GM18909 (cell line): Measurements from ENCODE around the gene HSPB6.
"Not testable (repeated sequence)": the region's sequence is repeated elsewhere in the genome, so short reads cannot be mapped to it uniquely, and the experiment has no call there.

Experiments used
- ATAC-seq: cut with Tn5 transposase; IDR thresholded peaks from one replicate; pipeline ENCODE4 v1.9.1; 2021; ENCODE audit warnings: mild to moderate bottlenecking; ENCODE audit not compliant: unreplicated experiment, poor library complexity

Gene HSPB6

GRCh38 chr19:35756377-35757230 is at the start of gene HSPB6:
Gene HSPB6, minus strand, starts transcription at chr19:35757029. Its CDS starts 21 bp downstream, at chr19:35757008.
- ATAC-seq: no peak

DNA sequence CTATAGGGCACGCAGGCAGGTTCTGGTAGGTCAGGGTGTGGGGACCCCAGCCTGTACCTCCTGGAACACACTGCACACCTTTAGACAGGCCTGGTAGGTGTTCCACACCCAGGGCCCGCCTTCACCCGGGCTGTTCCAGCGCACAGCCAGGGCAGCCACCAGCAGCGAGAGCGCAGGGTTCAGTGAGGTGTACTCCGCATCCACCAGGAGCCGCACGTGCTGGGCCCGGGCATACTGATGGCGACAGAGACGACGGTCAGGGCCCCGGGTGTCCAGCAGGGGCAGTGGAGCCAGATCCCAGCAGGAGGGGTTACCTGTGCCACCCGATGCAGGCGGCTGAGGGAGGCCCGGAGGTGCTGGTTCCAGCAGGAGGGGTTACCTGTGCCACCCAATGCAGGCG is 49.8 kb upstream of the HSPB6 start:
- no peak for ATAC-seq

DNA sequence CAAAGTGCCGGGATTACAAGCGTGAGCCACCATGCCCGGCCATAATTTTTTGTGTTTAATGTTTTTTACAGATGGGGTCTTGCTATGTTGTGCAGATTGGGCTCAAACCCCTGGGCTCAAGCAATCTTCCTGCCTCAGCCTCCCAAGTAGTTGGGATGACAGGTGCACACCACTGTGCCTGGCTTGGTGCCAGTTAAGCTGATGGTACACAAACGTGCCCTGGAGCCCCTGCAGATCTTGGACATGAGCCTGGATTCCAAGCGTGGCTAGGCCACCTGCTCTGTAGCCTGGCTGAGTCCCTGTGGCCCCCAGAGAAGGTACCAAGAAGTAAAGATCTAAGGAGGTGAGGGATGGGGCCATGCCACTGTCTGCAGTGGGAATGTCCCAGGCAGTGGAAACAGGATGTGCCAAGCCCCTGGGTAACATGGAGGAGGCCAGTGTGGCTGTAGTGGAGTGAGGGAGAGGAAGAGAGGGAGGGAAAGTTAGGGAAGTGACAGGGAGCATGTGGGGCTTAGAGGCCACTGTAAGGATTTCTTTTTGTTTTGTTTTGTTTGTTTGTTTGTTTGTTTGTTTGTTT is 48.8 kb upstream of the HSPB6 start:
- no peak for ATAC-seq

DNA sequence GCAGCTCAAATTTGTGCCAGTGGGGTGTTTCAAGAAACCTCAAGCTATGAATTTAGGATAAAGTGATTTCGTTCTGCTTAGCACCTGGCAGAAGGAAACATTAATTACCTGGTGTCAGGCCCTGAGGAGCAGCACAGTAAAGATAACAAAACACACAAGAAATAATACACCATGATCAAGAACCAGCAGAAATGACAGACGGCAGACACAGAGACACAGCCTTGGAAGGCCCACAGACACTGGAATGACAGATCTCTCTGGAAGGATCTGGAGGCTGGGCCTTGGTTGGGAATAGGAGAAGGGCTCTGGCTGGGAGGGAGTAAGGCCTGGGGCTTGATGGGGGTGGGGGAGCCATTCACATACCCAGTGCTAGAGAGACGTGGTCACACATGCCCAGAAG is 45.0 kb upstream of the HSPB6 start:
- no peak for ATAC-seq

DNA sequence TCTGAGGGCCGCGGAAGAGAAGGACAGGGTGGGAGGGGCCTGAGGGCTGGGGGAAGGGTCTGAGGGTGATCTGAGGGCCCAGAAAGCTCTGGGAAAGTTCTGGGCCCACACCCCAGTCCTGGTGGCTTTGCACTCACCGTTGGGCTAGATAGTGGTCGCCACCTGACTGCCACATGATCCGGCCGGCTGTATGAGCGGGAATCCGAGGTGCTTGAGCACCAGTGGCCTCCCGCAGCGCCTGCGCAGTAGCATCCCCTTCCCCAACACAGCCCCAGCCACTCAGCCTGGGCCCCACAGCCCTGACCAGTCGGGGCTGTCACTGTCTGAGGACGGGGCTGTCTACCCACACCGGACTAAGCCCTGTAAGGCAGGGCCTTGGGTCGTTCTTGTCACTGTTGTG is 40.8 kb upstream of the HSPB6 start:
- ATAC-seq: no peak

DNA sequence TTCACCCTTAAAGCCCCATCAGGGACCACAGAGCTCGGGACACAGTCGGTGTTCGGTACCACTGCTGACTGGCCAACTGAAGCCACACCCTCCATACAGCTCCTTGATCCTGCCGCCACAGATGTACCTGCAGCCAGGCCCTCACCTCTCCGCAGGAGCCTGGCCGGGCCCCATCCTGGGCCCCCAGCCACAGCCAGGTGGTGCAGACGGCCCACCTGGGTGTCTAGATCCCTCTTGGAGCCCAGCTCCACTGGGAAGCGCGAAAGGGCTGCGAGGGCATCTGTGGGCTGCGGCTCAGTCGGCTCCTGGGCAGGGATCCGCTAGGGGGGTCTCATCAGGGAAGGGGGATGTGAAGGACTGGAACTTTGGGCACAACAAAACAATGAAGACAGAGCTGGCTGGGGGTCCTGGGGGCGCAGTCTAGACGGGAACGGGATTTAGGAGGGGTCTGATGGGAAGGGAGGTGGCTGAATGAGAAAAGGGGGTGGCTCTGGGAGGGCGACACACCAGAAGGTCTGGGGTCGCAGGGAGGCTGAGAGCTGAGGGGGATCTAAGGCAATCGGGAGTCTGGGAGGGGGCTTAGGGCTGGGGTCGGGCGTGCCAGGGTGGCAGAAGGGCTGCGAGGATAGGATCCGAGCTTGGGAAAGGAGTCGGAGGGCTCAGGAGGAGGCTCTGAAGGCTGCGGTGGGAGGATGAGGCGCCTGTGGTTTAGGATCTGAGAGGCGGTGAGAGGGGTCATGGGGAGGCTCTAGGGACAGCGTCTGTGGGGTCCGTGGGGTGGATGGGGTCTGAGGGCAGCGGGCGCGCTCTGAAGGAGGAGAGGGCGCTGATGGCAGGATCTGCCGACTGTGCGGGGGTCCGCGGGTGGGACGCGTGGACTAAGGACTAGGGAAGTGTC is 40.1 kb upstream of the HSPB6 start:
- no peak for ATAC-seq

GRCh38 chr19:35795564-35795963 is 38.7 kb upstream of the HSPB6 start:
- ATAC-seq: not testable (repeated sequence)

DNA sequence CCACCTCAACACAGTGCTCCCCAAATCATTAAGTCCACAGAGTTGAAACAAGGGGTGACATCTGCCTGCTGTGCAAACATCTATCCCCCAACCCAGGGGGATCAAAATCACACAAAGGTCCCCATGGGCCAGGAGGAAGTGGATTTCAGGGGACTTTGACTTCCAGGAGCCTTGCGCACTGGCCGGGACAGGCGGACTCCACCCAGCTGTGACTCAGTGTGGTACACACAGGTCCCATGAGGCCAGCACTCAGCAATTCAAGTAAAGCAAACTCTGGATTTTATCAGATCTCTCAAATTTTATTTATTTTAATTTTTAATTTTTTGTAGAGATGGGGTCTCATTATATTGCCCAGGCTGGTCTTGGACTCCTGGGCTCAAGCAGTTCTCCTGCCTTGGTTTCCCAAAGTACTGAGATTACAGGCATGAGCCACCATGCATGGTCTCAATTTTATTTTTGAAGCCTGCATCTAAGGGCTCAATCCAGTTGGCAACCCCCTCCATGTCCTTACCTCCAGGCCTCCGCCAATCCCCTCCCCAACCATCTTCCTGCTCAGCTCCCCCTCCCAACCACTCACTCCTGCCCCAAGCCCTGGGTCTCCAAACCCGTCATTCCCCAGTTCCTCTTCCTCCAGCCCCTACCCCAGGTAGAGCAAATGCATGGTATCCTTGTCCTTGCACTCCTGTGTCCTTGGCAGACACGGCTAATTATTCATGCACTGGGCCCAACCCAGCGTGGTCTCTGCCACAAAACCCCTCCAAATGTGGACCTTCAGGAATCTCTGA is 36.7 kb upstream of the HSPB6 start:
- no peak for ATAC-seq

DNA sequence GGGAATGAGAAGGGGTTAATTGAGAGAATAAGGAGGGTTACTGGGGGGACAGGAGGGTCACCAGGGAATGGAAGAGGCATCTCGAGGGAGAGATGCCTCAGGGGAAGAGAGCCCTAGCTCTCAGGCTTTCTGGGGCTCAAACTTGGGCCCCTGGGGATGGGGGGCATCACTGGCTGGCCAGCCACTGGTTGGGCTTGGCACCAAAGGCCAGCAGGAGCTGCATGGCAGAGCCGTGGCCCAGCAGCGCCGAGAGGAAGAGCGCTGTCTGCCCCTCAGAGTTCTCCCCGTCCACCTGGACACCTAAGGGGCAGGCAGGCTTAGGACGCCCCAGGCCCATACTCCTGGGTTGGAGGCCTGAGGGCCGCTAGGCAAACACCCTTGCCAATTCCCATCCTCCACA is 36.1 kb upstream of the HSPB6 start:
- ATAC-seq: no peak

GRCh38 chr19:35792312-35792711 is 35.5 kb upstream of the HSPB6 start:
- no peak for ATAC-seq

DNA sequence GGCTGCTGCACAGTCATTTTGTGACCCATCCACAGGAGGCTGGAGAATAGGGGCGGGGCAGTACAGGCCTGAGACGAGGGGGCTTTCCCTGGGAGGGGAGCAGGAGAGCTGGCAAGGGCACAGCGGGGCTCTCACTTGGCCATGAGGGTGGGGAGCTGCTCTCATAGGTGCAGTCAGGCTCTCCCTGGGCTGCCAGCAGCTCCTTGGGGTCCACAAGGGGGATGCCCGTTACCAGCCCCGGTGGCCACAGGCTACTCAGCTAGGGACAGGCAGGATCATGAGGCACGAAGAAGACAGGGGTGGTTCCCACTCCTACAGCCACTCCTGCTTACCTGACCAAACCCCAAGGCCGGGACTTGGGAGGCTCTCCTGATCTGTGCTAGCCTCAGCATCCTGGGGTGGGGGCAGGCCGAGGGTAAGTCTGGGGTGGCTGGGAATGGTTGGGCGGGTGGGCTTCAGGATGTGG is 35.0 kb upstream of the HSPB6 start:
- no peak for ATAC-seq

DNA sequence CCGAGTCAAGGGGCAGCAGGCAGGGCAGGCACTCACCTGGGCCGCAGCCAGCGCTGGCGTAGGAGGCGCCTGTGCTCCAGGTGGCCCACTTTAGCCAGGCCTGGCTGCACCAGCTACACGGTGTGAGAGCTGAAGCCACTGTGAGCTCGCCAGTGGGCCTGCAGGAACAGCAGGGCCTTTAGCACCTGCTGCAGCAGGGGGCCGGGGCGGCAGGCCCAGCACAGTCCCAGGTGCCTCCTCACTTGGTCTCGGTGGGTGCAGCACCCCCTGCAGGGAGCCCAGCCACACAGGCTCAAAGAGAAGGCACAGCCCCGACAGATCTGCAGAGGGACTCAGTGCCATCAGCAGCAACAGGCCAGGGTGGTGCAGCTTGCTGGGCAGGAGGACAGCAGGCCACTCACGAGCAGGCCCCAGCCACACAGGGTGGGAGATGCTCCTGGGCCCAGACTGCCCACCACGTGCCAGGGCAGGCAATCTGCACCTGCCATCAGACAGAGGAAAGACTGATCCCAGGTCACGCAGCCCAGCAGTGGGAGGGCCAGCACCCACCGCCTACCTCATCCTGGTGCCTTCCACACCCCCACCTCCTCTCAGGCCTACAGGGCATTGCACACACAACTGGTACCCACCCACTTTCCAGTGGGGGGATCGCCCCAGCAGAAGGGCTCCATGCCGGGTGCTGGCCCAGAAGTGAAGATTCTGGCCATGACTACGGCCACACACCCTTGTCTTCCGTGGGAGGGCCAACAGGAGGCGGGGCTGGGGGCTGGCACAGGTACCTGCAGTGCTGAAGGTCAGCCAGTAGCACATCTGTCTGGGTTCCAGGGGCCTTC is 34.4 kb upstream of the HSPB6 start:
- no peak for ATAC-seq

DNA sequence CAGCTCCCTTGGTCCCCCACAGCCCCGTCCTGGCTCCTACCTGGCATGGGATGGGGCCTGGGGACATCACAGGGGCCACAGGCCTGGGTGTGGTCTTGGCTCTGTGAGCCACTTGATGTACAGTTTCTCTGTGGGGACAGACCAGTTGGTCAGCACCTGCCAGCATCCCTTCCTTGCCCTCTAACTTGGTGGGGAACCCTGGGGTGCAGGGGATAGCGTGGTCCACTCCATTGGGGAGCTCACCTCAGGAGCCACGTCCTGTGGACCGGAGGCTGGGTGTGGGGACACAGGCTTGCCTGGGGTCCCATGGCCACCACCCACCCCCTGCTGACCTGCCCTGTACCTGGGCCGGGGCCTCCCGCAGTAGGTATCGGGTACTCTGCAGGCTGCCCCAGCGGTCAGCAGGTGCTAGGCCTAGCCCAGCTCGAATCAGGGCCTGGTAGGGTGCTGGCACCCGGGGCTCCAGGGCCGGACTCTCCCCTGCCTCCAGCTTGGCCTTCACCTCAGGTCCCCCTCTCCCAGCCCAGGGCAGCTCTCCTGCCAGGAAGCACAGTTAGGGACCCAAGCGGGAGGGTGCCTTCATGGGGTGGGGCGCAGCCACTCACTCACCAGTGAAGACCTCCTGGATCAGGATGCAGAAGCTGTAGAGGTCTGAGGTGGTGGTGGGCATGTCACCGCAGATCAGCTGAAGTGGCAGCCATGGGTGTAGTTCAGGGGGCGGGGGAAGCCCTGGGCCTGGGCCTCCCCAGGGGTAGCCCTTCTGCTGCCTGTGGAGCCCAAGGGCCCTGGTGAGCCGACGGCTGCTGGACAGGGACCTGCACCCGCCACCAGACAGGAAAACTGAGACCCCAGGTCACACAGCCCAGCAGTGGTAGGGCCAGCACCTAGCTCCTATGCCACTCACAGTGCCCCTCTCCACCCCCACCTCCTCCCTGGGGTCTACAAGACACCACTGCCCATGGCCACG is 33.4 kb upstream of the HSPB6 start:
- ATAC-seq: no peak

GRCh38 chr19:35789195-35789977 is 32.6 kb upstream of the HSPB6 start:
- ATAC-seq: no peak

- no peak for ATAC-seq
Measured at GRCh38 chr19:35788205-35788960, 31.6 kb upstream of the HSPB6 start.

- no peak for ATAC-seq
Measured at GRCh38 chr19:35787227-35787799, 30.5 kb upstream of the HSPB6 start.
